K562 (cell line): ENCODE measurements around the gene NHSL2. TPM values are rescaled to one million over a fixed set of nuclear protein-coding genes. Genes with fewer than 3 reads are reported as not detected.
"Not testable (repeated sequence)": the region's sequence is repeated elsewhere in the genome, so short reads cannot be mapped to it uniquely, and the experiment has no call there.

ENCODE experiments used
- ATAC-seq: fragments of 200-7000 bp; cut with Tn5 transposase; 3 replicates; pipeline ENCODE4 v1.9.1; 2020; ENCODE audit warnings: moderate library complexity
- BruUV-seq: library from RNA; stranded (reverse); fragments of 400-500 nt; replicated peaks from 2 replicates; lab custom pipeline; 2021; lab: Mats Ljungman, UMichigan
- CTCF ChIA-PET: fragments of 300-600 bp; formaldehyde crosslinking; extraction: SDS; loops from one replicate; lab custom pipeline; 2021; ENCODE audit warnings: low intra/inter-chr PET ratio; lab: Yijun Ruan, JAX
- POLR2A ChIA-PET: fragments of 300-600, 350-650 bp; sonication (Branson Sonifier 250); formaldehyde crosslinking; extraction: SDS; loops from one replicate; lab custom pipeline; 2021; ENCODE audit warnings: antibody characterized with exemption, inconsistent platforms; lab: Yijun Ruan, JAX
- DNase-seq, 4 experiments: peaks; one replicate each; pipeline versions ENCODE4 v3.0.0 to v3.0.0-alpha.2; 2011 to 2018; ENCODE audit warnings: low spot score in 3 of 4, mixed read lengths in 3 of 4; ENCODE audit errors: extremely low read depth in 1 of 4
- FAIRE-seq: peaks from 2 replicates; lab custom pipeline; 2011; peaks lifted over from hg19 to GRCh38; lab: Jason Lieb, UNC
- H2AFZ ChIP-seq: 2 replicates; pipeline ENCODE4 v1.6.0; 2011; ENCODE audit warnings: low read depth, low read length, control low read depth, inconsistent platforms
- H3K27ac ChIP-seq: fragments of 200-600 bp; 3 replicates; pipeline ENCODE4 v1.8.0; 2011; ENCODE audit warnings: low read depth, mild to moderate bottlenecking, control low read depth, inconsistent platforms, low read length, moderate library complexity, mixed read lengths; ENCODE audit errors: extremely low read depth
- H3K27me3 ChIP-seq, 2 experiments: fragments of 300-600 bp in 1 of 2; 2 replicates in 1 of 2; 3 replicates in 1 of 2; pipeline versions ENCODE4 v1.6.0 to v1.8.0; 2011; ENCODE audit warnings: inconsistent platforms in 2 of 2, low read length in 2 of 2, mild to moderate bottlenecking in 1 of 2, mixed read lengths in 1 of 2, moderate library complexity in 1 of 2; ENCODE audit not compliant: control insufficient read depth in 2 of 2, insufficient read depth in 2 of 2
- H3K36me3 ChIP-seq: fragments of 300-600 bp; 3 replicates; pipeline ENCODE4 v1.8.0; 2011; ENCODE audit warnings: mild to moderate bottlenecking, low read length, inconsistent platforms; ENCODE audit not compliant: control insufficient read depth, insufficient read depth
- H3K4me1 ChIP-seq, 2 experiments: fragments of 200-600 bp in 1 of 2; replicated peaks in 1 of 2; 2 replicates in 1 of 2; 3 replicates in 1 of 2; pipeline versions ENCODE4 v1.5.1 to v1.8.0; 2011; ENCODE audit warnings: inconsistent platforms in 2 of 2, low read length in 2 of 2, mild to moderate bottlenecking in 1 of 2, mixed read lengths in 1 of 2, moderate library complexity in 1 of 2; ENCODE audit not compliant: control insufficient read depth in 2 of 2, insufficient read depth in 2 of 2
- H3K4me2 ChIP-seq: 2 replicates; pipeline ENCODE4 v1.6.1; 2011; ENCODE audit warnings: low read length, control low read depth, inconsistent platforms, mixed read lengths; ENCODE audit not compliant: insufficient read depth
- H3K4me3 ChIP-seq: fragments of 200-600 bp; sonication (generic), shearing (Covaris generic); 2 replicates; pipeline ENCODE4 v1.5.1; 2016; ENCODE audit warnings: control low read depth, inconsistent platforms
- H3K79me2 ChIP-seq: fragments of 200-600 bp; 3 replicates; pipeline ENCODE4 v1.8.0; 2011; ENCODE audit warnings: low read length, inconsistent platforms; ENCODE audit not compliant: control insufficient read depth, insufficient read depth
- H3K9ac ChIP-seq, 2 experiments: 2 replicates each; pipeline versions ENCODE4 v1.6.0 to v1.6.1; 2011; ENCODE audit warnings: low read depth in 2 of 2, low read length in 2 of 2, control low read depth in 1 of 2, inconsistent platforms in 1 of 2, mild to moderate bottlenecking in 1 of 2, mixed read lengths in 1 of 2; ENCODE audit not compliant: insufficient read depth in 1 of 2
- H3K9me1 ChIP-seq: one replicate; pipeline ENCODE4 v1.6.0; 2011; ENCODE audit warnings: inconsistent platforms, mild to moderate bottlenecking, low read length, moderate library complexity; ENCODE audit not compliant: control insufficient read depth, insufficient read depth
- H3K9me3 ChIP-seq: replicated peaks from 2 replicates; pipeline ENCODE4 v1.5.1; 2011; ENCODE audit warnings: low read depth, low read length, inconsistent platforms; ENCODE audit not compliant: control insufficient read depth, insufficient read depth
- H4K20me1 ChIP-seq: replicated peaks from 2 replicates; pipeline ENCODE4 v1.6.1; 2011; ENCODE audit warnings: low read length, inconsistent platforms, mixed read lengths; ENCODE audit not compliant: control insufficient read depth, insufficient read depth
- AFF1 ChIP-seq, 2 experiments: fragments of 450-650 bp; IDR thresholded peaks; 2 replicates each; pipeline ENCODE4 v1.6.1; 2018; ENCODE audit warnings: mild to moderate bottlenecking in 2 of 2, low read depth in 1 of 2; ENCODE audit not compliant: partially characterized antibody in 2 of 2
- BCL6 ChIP-seq: fragments of 250-450 bp; sonication (Bioruptor Pico); IDR thresholded peaks from 2 replicates; pipeline ENCODE4 v1.4.0; 2020
- POLR3G ChIP-seq: IDR thresholded peaks from 2 replicates; pipeline ENCODE4 v1.6.1; 2011; ENCODE audit not compliant: insufficient read length, insufficient replicate concordance; ENCODE audit errors: extremely low read depth
- SOX6 ChIP-seq: fragments of 450-650 bp; IDR thresholded peaks from 2 replicates; pipeline ENCODE4 v1.6.1; 2014; ENCODE audit warnings: mild to moderate bottlenecking
- TEAD2 ChIP-seq: fragments of 450-650 bp; IDR thresholded peaks from 2 replicates; pipeline ENCODE4 v1.6.1; 2016; ENCODE audit warnings: missing genetic modification characterization, control low read depth, missing compliant biosample characterization
- ZNF23 ChIP-seq: fragments of 250-450 bp; sonication (Bioruptor Pico); IDR thresholded peaks from 2 replicates; pipeline ENCODE4 v1.4.0; 2020; ENCODE audit warnings: mild to moderate bottlenecking
- ZNF384 ChIP-seq: IDR thresholded peaks from 2 replicates; pipeline ENCODE4 v1.6.1; 2012; ENCODE audit warnings: low read depth, low read length, improper control_type of control experiment
- ZNF408 ChIP-seq: fragments of 250-450 bp; sonication (Bioruptor Pico); IDR thresholded peaks from 2 replicates; pipeline ENCODE4 v1.4.0; 2020; ENCODE audit warnings: low read depth, mild to moderate bottlenecking, moderate library complexity
- ZNF551 ChIP-seq: fragments of 250-450 bp; sonication (Bioruptor Pico); IDR thresholded peaks from 2 replicates; pipeline ENCODE4 v1.5.0; 2021; ENCODE audit warnings: mild to moderate bottlenecking, moderate library complexity
- ZNF583 ChIP-seq: fragments of 250-450 bp; sonication (Bioruptor Pico); IDR thresholded peaks from 2 replicates; pipeline ENCODE4 v1.4.0; 2020
- WGBS: fragments of 100-300 bp; shearing (Covaris generic); methylation state at CpG from one replicate; pipeline ENCODE4 v1.1.6; 2016; ENCODE audit warnings: low coverage, mixed read lengths; ENCODE audit not compliant: insufficient coverage; ENCODE audit errors: missing lambda C conversion rate; 5-methylcytosine and 5-hydroxymethylcytosine counted together
- in situ Hi-C: fragments of 300-500 bp; cut with MboI; formaldehyde crosslinking; loops from 4 replicates; pipeline ENCODE4 v1.15.0; 2018; ENCODE audit warnings: inconsistent platforms, mixed read lengths
- intact Hi-C: fragments of 100-400 bp; cut with micrococcal nuclease; formaldehyde crosslinking; loops from 2 replicates; pipeline ENCODE4 v1.14.2; 2022
- polyA plus RNA-seq, 8 experiments: library from polyadenylated mRNA; depleted of rRNA in 4 of 8; stranded (reverse) in 5 of 8; unstranded in 3 of 8; fragments of >200 nt; fragmentation: Nextera tagmentation in 2 of 8; fragmentation: Illumina TruSeq in 1 of 8; extraction: Ambion mirVana in 2 of 8; extraction: Trizol in 1 of 8; gene quantifications; 2 replicates each; pipeline versions ENCODE4 v1.2.1 to v1.2.3, GENCODE V29; 2011 to 2014; ENCODE audit warnings: inconsistent platforms in 1 of 8, missing spikeins in 1 of 8
- total RNA-seq, 7 experiments: library from RNA; depleted of rRNA in 6 of 7; stranded (reverse); fragments of >200 nt in 6 of 7; fragmentation: Illumina TruSeq in 2 of 7; extraction: Trizol in 2 of 7; gene quantifications; 2 replicates each; pipeline versions ENCODE4 v1.2.1 to v1.2.3, GENCODE V29; 2011 to 2021; ENCODE audit warnings: low replicate concordance in 1 of 7

Gene NHSL2
- total and polyA plus RNA-seq, 9 of the 15 experiments (the other 6 are each of a cell fraction or from before 2014, with no cell fraction given), result 0.02 TPM; not detected in 8

GRCh38 chrX:71873459-71873833 lies 37.2 kb upstream of the NHSL2 start:
- Histone ChIP-seq H3K36me3 (no peaks in the 10 kb centered on the region), H3K27me3 (peaks cover 5 to 60% of the 10 kb centered on the region in 2 experiments; a peak in 3 of 5 replicates), H3K4me2 (no peak overlapping the region), H3K9ac (no peak overlapping the region), H2AFZ (no peak overlapping the region), H3K9me3 (no peaks in the 10 kb centered on the region), H3K79me2 (no peaks in the 10 kb centered on the region), H4K20me1 (no peaks in the 10 kb centered on the region), H3K27ac (no peak overlapping the region), H3K9me1 (no peaks in the 10 kb centered on the region), H3K4me3 (no peak overlapping the region), H3K4me1 (peaks cover 0 to 11% of the 10 kb centered on the region in 2 experiments; a peak in 1 of 5 replicates)
- intact Hi-C loops, result no loop called here
- WGBS, result 4% methylated on average over 10 of the region's 12 CpGs
- in situ Hi-C loops, result loop anchor here (25.0 kb wide), 1 partner anchor 211 kb away; the partner anchor contains the start of gene LOC101059915
- no peak for TF ChIP-seq ZNF583
- TF ChIP-seq POLR3G, result no peak
- TF ChIP-seq BCL6 (CRISPR knock-in tag), result no peak
- no peak for TF ChIP-seq ZNF408 (CRISPR knock-in tag)
- TF ChIP-seq ZNF23 (CRISPR knock-in tag), result no peak
- no peak for TF ChIP-seq ZNF551
- no peak for TF ChIP-seq SOX6
- no peak for TF ChIP-seq ZNF384
- TF ChIP-seq TEAD2 (tag), result no peak
- no peak for TF ChIP-seq AFF1 (IDR thresholded peaks at IDR 0.05; ENCODE audit: low read depth in 1 of 2, partially characterized antibody in 2 of 2)
- ATAC-seq (no peak), FAIRE-seq (no peak), DNase-seq (no peak)
- ChIA-PET CTCF (no interaction called here), POLR2A (interaction anchor here (1.1 kb wide), 1 partner anchor 14 kb away, joined by 3 read pairs; no protein-coding TSS in a partner anchor)
- BruUV-seq, result no TSS peak

GRCh38 chrX:71876841-71877240 lies 33.8 kb upstream of the NHSL2 start:
- Histone ChIP-seq H3K27me3 (peaks cover 5 to 36% of the 10 kb centered on the region in 2 experiments; a peak in 3 of 5 replicates), H3K4me1 (peaks cover 0 to 11% of the 10 kb centered on the region in 2 experiments; a peak in 1 of 5 replicates)
- POLR2A ChIA-PET, DNase-seq, H3K4me3 ChIP-seq, H3K9ac ChIP-seq, intact Hi-C loops, H3K27ac ChIP-seq, H3K9me1 ChIP-seq, H4K20me1 ChIP-seq, ATAC-seq, H2AFZ ChIP-seq, FAIRE-seq, in situ Hi-C loops, H3K79me2 ChIP-seq, H3K4me2 ChIP-seq, H3K36me3 ChIP-seq, CTCF ChIA-PET, BruUV-seq, H3K9me3 ChIP-seq: not testable (repeated sequence)
- no CpG with 5 or more reads among the region's 32 CpGs for WGBS
